GM10847 (cell line): ENCODE data around the gene EHF.

Experiments used
- POLR2A ChIP-seq: IDR thresholded peaks from 2 replicates; pipeline ENCODE4 v1.6.1; 2011; ENCODE audit not compliant: insufficient read length; ENCODE audit errors: extremely low read depth

EHF gene

DNA sequence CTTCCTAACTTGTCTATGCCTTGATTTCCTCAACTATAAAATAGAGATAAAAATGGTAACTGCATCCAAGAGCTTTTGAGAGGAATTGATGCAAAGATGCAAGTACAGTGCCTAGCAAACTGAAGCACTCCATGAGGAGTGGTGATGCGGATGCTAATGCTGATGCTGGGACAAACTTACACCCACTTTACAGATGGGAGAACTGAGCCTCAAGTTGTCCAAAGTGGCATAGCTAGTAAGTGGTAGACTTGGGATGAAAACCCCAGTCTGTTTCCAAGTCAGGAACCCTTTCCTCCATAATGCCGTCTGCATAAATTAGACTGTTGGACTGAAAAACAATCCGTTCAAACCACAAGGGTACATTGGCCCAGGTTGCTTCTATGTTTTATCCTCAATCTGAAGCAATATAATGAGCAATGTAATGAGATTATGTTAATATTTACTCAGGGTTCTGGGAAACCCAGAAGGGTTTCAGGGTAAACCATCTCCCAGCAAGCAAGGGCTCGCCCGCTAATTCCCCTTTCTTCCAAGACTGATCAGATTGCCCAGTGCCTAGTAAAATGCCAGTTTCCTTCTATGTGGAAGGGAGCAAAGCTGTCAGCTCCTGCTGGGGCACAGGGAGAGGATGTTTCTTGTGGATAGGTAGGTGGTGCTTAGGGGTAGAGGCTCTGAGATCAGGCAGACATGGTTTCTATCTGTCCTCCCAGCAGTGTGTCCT lies 10.4 kb upstream of the EHF start:
- TF ChIP-seq POLR2A, result no peak

DNA sequence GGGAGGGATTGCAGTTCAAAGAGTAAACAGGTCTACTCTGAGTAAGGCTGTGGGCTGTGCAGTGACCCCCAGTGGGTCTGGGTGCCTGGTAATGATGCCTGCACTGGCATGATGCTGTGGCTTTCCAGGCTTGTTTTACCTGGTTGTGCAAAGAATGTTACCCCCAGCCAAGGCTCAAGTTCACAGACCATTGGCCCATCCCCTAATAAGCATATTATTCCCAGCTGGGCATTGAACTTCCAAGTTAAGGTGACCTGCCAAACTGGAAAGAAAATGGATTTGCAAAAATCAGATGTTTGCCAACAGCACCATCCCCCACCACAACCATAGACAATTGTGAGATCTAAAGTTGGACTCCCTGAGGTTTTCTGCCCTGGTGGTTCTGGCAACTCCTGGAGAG lies 7.9 kb upstream of the EHF start:
- no peak for TF ChIP-seq POLR2A

DNA sequence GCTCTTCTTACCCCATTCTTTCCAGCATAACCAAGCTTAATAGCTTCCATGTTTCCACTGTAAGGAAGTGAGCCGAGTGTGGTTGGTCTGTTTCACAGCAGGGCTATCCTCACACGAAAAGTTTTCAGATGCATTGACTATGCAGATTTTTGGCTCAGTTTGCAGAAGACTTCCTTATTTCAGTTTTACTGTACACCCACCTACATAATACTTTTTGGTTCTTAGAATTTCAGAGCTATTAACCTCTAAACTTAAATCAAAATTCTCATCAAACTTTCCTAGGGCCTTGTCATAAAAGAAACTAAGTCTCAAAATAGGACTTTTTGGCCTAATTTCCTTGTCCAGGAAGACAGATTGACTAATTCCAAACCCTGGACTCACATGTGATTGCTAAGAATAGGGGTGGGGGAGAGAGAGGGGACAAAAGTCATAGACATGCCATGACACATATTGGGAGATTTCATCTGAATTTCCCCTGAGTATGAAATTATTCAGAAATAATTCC lies 7.3 kb upstream of the EHF start:
- no peak for TF ChIP-seq POLR2A

DNA sequence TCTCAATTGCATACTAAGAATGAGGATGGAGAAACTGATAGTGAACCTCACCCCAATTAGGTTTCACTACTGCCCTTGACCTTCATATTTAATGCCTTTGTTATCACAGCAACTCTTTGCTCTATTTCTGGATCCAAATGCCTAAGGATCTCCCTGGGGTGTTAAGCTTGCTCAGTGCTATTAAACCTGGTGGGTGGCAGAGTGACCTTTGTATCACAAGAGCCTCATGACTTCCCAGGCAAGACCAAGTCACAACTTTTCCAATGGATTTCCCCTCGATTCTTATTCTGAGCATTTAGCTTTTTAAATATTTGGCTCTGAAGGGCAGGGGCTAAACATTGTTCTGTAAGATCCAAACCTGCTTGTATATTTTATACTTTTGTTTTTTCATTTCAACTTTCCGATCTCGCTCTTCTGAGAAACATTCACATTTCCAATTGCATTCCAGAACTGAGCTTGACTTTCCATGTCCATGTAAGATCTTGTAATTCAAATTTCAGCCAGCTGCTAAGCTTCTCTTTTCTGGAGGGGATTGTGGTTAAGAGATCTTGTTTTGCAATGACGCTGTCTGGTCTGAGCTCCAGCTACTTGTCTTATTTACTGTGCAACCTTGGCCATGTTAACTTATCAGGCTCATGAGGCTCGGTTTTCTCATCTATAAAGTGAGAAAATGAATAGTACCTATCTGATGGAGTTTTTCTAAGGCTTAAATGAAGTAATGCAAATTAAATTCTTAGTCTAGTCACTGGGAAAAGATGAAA lies 6.4 kb upstream of the EHF start:
- no peak for TF ChIP-seq POLR2A

DNA sequence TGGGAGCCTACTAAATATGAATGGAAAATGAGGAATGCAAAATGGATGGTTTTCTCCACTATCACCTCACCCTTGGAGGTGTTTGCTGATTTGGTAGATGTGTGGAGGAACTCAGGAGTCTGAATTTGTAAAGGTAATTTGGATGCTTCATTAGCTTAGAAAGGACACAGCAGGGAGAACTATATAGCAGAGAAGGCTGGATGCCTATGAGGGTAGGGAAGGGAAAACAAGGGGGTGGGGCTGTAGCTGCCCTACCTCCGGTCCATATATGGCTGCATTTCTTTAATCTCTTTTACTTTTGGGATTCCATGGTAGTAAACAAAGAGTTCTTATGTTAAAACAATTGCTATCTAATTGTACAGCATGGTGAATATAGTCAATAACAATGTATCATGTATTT lies 4.8 kb upstream of the EHF start:
- no peak for TF ChIP-seq POLR2A

DNA sequence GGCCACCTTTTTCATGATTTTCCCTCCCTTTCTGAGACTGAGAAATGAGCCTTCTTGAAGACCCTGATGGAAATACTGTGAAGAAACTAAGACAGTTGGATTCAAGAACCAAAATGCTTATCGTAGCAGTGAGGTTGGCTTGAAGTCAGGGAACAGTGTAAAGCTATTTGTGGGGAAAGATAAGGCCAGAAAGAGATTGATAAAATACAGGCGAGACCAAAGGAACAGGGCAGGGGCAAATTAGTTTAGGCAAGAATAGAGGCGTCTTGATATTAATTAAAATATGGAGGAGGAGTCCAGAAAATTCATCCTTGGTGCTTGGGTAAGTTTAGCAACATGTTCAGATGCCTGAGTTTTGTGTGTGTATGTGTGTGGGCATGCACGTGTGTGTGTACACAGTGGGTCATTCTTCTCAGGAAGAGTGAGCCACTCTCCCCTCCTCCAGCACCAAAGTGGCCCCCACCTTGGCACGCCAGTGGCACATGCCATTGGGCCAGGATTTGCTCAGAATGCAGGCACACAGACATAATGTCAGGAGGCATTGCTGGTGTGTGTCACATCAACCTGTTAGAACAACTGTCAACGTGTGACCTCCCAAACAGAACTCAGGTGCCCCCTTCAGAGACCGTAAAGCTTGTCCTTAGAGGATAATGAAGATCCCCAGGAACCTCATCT lies 3.9 kb upstream of the EHF start:
- no peak for TF ChIP-seq POLR2A

DNA sequence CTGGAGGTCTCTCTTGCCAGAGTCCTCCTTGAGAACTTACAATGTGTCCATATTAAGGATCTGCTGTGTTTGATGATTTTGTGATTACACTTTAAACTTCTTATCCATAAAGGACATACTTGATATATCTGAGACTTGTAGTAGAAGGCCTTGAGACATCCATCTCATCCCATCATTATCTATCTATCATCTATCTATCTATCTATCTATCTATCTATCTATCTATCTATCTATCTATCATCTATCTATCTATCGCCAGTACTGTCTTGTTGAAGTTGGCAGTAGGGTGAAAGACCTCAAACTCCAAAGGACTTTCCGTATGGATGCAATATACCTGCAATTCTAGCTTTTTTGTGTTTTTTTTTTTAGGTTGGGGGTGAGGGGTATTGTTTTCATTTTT lies 2.5 kb upstream of the EHF start:
- no peak for TF ChIP-seq POLR2A

DNA sequence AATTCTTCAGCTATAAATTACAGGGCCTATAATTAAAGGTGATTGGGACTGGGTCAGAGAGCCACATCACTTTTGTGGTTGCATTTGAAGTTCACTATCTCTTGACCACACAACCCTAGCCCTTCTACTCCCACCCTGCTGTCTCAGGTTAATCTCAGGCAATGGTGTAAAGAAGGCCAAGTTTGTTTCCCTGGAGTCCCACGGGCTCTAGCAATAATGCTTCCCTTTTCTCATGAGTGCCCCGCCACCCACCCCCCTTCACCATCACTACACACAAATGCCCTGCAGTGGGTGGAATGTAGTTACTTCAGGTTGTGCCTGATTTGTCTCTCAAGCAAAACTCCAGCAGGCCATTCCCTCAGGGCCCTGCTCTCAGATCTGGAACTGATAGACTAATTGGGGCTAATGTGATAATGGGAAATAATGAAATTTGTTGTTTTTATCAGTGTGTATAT lies 1.8 kb upstream of the EHF start:
- TF ChIP-seq POLR2A, result no peak

DNA sequence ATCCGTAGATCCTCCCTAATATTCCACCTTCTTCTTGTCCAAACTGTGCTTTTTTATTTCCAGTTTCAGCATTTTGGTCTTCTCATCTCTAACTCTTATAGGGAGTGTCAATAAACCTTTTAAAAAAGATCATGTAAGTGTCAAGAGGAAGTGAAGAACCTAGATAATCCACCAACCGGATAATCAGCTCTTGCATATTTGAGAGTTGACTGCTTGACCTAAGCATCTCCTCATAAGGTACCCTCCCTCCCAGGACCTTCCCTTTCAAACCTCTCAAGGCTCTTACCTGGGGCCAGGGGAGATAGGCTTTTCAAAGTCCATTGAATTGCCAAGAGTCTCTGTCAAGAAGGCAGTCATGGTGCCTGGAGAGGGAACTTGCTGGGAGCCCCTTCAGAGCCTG lies 691 bp upstream of the EHF start:
- TF ChIP-seq POLR2A, result no peak

DNA sequence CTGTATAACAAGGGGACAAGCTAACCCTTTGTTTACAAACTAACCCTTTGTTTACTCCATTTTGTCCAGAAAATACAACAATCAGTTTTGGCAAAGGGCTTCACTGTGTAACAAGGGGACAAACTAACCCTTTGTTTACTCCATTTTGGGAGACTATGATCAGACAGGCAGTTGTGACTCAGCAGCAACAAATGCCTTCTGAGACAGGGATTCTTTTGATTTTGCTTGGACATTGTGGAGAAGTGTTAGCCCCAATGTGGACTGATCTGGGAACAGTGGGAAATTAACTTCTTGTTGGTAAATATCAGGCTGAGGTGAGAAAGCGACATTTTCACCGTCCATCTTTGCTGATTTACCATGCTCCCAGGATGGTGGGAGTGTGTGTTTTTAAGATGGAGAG lies 983 bp downstream of the EHF start:
- TF ChIP-seq POLR2A, result no peak

DNA sequence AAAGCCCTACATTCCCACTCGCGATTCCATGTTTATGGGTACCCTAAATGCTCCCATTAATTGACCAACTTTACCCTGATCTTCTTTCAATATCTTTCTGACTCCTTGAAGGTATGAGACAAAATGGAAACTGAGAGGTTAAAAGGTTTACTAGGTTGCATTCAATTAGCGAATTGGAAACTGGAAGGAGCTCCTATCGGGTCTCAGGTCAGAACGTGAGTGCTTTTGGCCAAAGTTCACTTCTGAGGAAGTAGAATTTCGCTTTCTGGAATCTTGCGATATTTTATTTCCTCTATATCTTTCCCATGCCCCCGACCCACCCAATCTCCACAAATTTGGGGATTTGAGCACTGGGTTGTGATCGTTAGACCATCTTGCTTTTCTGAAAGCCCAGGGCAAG lies 2.6 kb downstream of the EHF start:
- no peak for TF ChIP-seq POLR2A

DNA sequence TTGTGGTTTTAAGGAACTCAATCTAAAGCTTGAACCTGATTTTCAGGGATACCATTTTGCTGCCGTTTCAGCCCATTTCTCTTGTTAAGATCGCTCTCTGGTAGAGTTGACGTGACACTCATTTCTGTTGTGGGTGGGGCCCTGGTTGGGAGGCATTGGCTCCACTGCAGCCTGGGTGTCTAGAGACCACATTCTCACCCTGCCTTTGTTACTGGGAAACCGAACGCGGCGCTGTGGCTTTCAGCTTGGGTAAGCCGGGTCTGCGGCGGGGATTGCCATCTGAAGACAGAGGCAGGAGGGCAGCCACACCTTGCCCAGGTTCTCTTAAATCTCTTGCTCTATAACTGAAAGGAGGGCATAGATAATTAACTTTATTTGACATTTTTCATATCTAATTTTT lies 3.2 kb downstream of the EHF start:
- TF ChIP-seq POLR2A, result no peak

DNA sequence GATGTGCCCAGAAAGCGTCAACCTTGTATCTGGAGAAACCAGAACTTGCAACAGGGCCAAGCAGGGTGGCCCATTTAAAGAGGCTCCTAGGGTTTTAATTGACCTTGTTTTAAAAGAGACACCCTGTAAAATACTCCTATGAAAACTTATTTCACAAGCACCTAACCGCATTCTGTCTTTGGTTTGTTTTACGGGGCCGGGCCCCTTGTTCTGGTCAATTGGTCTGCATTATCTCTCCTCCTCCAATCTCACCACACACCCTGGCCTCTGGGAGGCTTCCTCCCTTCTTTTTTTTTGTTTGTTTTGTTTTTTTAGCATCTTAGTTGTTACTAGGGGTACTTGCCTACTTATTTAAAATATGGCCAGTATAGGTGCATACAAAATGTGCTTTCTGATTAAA lies 4.7 kb downstream of the EHF start:
- no peak for TF ChIP-seq POLR2A

DNA sequence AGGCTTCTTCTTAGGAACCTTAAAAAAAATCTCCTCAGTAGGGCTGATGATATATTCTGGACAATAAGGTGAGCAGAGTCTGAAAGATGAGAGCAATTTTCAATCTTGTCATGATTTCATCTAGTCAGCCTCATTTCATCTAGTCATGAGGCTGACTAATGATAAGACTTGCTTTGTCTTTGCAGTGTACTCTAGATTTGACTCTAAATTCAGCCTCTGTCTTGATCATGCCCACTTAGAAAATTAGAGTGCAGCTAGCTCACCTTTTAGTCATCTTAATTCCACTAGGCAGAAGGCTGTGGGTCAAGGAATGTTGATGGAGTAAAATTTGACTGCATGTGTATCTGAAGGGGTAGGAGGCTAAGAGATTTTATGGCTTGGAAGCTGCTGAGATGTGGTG lies 5.5 kb downstream of the EHF start:
- no peak for TF ChIP-seq POLR2A

DNA sequence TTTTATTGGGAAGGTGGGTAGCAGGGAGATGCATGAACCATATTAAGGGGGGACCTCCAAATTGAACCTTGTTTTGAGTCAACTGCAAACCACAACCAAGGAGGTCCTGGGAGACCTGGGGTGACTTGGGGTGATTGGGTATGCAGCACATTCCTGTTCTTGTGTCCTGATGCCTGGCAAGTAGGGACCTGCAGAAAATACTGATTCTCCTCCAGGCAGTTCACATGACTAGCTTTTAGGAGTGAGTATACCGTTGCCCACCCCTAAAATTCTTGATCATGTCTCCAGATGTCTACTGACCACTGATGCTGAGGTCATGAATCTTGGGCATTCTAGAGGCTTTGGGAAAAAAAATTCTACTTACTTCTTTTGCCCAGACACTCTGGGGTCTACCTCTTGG lies 6.3 kb downstream of the EHF start:
- TF ChIP-seq POLR2A, result no peak

DNA sequence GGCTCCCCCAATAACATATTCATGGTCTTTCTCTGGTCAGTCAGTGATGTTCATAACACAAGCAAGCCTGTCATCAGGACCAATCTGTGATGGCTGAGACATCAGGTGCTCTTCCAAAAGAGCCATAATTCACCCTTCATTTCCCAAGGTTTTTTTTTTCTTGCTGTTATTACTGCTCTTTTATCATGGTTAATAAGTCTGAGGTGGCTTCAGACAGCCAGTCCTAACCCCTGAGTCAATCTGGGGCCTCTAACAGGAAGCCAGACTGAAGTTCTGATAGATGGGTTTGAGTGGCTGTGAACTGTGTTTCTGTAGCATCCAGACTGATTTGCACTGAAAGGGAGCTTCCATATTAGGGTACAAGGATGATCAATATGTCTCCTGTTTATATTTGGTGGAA lies 8.8 kb downstream of the EHF start:
- no peak for TF ChIP-seq POLR2A

DNA sequence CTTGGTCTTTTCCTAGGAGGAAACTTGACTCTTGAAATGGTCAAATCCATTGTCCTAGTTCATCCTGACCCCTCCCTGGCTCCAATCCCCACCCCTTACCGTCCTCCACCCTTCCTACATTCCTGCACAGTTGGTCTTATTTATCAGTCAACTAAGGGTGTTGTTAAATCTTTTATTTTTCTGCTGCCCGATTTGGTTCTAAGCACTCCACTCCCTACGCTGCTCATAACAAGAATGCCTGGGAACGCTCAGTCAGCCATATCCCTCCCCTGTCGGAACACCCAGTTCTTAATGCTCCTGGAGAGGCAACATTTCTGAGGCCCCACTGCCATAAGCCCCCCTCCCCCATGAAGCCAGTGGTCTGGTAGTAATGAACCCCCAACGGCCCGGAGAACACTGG lies 9.7 kb downstream of the EHF start:
- TF ChIP-seq POLR2A, result no peak

DNA sequence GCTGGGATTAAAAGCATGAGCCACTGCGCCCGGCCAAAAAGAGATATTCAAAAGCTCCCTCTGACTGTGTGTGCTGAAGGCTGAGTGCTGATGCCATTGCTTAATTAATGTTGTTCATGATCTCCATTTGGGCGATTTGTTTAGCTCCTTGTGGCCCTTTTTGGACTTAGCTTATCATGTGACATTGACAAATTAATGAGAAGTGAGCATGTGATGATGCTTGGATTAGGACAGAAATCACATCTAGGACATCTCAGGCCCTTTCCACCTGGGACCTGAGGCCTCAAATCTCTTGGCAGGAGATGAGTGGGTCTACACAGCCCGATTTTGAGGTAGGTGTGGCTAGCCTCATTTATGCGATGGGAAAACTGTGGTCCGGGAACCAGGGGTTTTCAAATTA lies 10.4 kb downstream of the EHF start:
- TF ChIP-seq POLR2A, result no peak
